K562 (cell line): ENCODE data around the gene ARFGAP1. TPM values are rescaled to one million over a fixed set of nuclear protein-coding genes. Genes with fewer than 3 reads are reported as not detected.

Experiments used
- ATAC-seq: fragments of 200-7000 bp; cut with Tn5 transposase; 3 replicates; pipeline ENCODE4 v1.9.1; 2020; ENCODE audit warnings: moderate library complexity
- BruUV-seq: library from RNA; stranded (reverse); fragments of 400-500 nt; replicated peaks from 2 replicates; lab custom pipeline; 2021; lab: Mats Ljungman, UMichigan
- CTCF ChIA-PET: fragments of 300-600 bp; formaldehyde crosslinking; extraction: SDS; loops from one replicate; lab custom pipeline; 2021; ENCODE audit warnings: low intra/inter-chr PET ratio; lab: Yijun Ruan, JAX
- POLR2A ChIA-PET: fragments of 300-600, 350-650 bp; sonication (Branson Sonifier 250); formaldehyde crosslinking; extraction: SDS; loops from one replicate; lab custom pipeline; 2021; ENCODE audit warnings: antibody characterized with exemption, inconsistent platforms; lab: Yijun Ruan, JAX
- DNase-seq, 4 experiments: peaks; one replicate each; pipeline versions ENCODE4 v3.0.0 to v3.0.0-alpha.2; 2011 to 2018; ENCODE audit warnings: low spot score in 3 of 4, mixed read lengths in 3 of 4; ENCODE audit errors: extremely low read depth in 1 of 4
- FAIRE-seq: peaks from 2 replicates; lab custom pipeline; 2011; peaks lifted over from hg19 to GRCh38; lab: Jason Lieb, UNC
- H2AFZ ChIP-seq: 2 replicates; pipeline ENCODE4 v1.6.0; 2011; ENCODE audit warnings: low read depth, low read length, control low read depth, inconsistent platforms
- H3K27ac ChIP-seq: fragments of 200-600 bp; 3 replicates; pipeline ENCODE4 v1.8.0; 2011; ENCODE audit warnings: low read depth, mild to moderate bottlenecking, control low read depth, inconsistent platforms, low read length, moderate library complexity, mixed read lengths; ENCODE audit errors: extremely low read depth
- H3K27me3 ChIP-seq, 2 experiments: fragments of 300-600 bp in 1 of 2; 2 replicates in 1 of 2; 3 replicates in 1 of 2; pipeline versions ENCODE4 v1.6.0 to v1.8.0; 2011; ENCODE audit warnings: inconsistent platforms in 2 of 2, low read length in 2 of 2, mild to moderate bottlenecking in 1 of 2, mixed read lengths in 1 of 2, moderate library complexity in 1 of 2; ENCODE audit not compliant: control insufficient read depth in 2 of 2, insufficient read depth in 2 of 2
- H3K36me3 ChIP-seq: fragments of 300-600 bp; 3 replicates; pipeline ENCODE4 v1.8.0; 2011; ENCODE audit warnings: mild to moderate bottlenecking, low read length, inconsistent platforms; ENCODE audit not compliant: control insufficient read depth, insufficient read depth
- H3K4me1 ChIP-seq, 2 experiments: fragments of 200-600 bp in 1 of 2; replicated peaks in 1 of 2; 2 replicates in 1 of 2; 3 replicates in 1 of 2; pipeline versions ENCODE4 v1.5.1 to v1.8.0; 2011; ENCODE audit warnings: inconsistent platforms in 2 of 2, low read length in 2 of 2, mild to moderate bottlenecking in 1 of 2, mixed read lengths in 1 of 2, moderate library complexity in 1 of 2; ENCODE audit not compliant: control insufficient read depth in 2 of 2, insufficient read depth in 2 of 2
- H3K4me2 ChIP-seq: 2 replicates; pipeline ENCODE4 v1.6.1; 2011; ENCODE audit warnings: low read length, control low read depth, inconsistent platforms, mixed read lengths; ENCODE audit not compliant: insufficient read depth
- H3K4me3 ChIP-seq: fragments of 200-600 bp; sonication (generic), shearing (Covaris generic); 2 replicates; pipeline ENCODE4 v1.5.1; 2016; ENCODE audit warnings: control low read depth, inconsistent platforms
- H3K79me2 ChIP-seq: fragments of 200-600 bp; 3 replicates; pipeline ENCODE4 v1.8.0; 2011; ENCODE audit warnings: low read length, inconsistent platforms; ENCODE audit not compliant: control insufficient read depth, insufficient read depth
- H3K9ac ChIP-seq, 2 experiments: 2 replicates each; pipeline versions ENCODE4 v1.6.0 to v1.6.1; 2011; ENCODE audit warnings: low read depth in 2 of 2, low read length in 2 of 2, control low read depth in 1 of 2, inconsistent platforms in 1 of 2, mild to moderate bottlenecking in 1 of 2, mixed read lengths in 1 of 2; ENCODE audit not compliant: insufficient read depth in 1 of 2
- H3K9me1 ChIP-seq: one replicate; pipeline ENCODE4 v1.6.0; 2011; ENCODE audit warnings: inconsistent platforms, mild to moderate bottlenecking, low read length, moderate library complexity; ENCODE audit not compliant: control insufficient read depth, insufficient read depth
- H3K9me3 ChIP-seq: replicated peaks from 2 replicates; pipeline ENCODE4 v1.5.1; 2011; ENCODE audit warnings: low read depth, low read length, inconsistent platforms; ENCODE audit not compliant: control insufficient read depth, insufficient read depth
- H4K20me1 ChIP-seq: replicated peaks from 2 replicates; pipeline ENCODE4 v1.6.1; 2011; ENCODE audit warnings: low read length, inconsistent platforms, mixed read lengths; ENCODE audit not compliant: control insufficient read depth, insufficient read depth
- E2F3 ChIP-seq: fragments of 250-450 bp; sonication (Bioruptor Pico); IDR thresholded peaks from 2 replicates; pipeline ENCODE4 v1.4.0; 2020; ENCODE audit warnings: mild to moderate bottlenecking
- ZNF551 ChIP-seq: fragments of 250-450 bp; sonication (Bioruptor Pico); IDR thresholded peaks from 2 replicates; pipeline ENCODE4 v1.5.0; 2021; ENCODE audit warnings: mild to moderate bottlenecking, moderate library complexity
- WGBS: fragments of 100-300 bp; shearing (Covaris generic); methylation state at CpG from one replicate; pipeline ENCODE4 v1.1.6; 2016; ENCODE audit warnings: low coverage, mixed read lengths; ENCODE audit not compliant: insufficient coverage; ENCODE audit errors: missing lambda C conversion rate; 5-methylcytosine and 5-hydroxymethylcytosine counted together
- in situ Hi-C: fragments of 300-500 bp; cut with MboI; formaldehyde crosslinking; loops from 4 replicates; pipeline ENCODE4 v1.15.0; 2018; ENCODE audit warnings: inconsistent platforms, mixed read lengths
- intact Hi-C: fragments of 100-400 bp; cut with micrococcal nuclease; formaldehyde crosslinking; loops from 2 replicates; pipeline ENCODE4 v1.14.2; 2022
- polyA plus RNA-seq, 8 experiments: library from polyadenylated mRNA; depleted of rRNA in 4 of 8; stranded (reverse) in 5 of 8; unstranded in 3 of 8; fragments of >200 nt; fragmentation: Nextera tagmentation in 2 of 8; fragmentation: Illumina TruSeq in 1 of 8; extraction: Ambion mirVana in 2 of 8; extraction: Trizol in 1 of 8; gene quantifications; 2 replicates each; pipeline versions ENCODE4 v1.2.1 to v1.2.3, GENCODE V29; 2011 to 2014; ENCODE audit warnings: inconsistent platforms in 1 of 8, missing spikeins in 1 of 8
- total RNA-seq, 7 experiments: library from RNA; depleted of rRNA in 6 of 7; stranded (reverse); fragments of >200 nt in 6 of 7; fragmentation: Illumina TruSeq in 2 of 7; extraction: Trizol in 2 of 7; gene quantifications; 2 replicates each; pipeline versions ENCODE4 v1.2.1 to v1.2.3, GENCODE V29; 2011 to 2021; ENCODE audit warnings: low replicate concordance in 1 of 7
- TF ChIP-seq, protein P1 (sequence below): fragments of 450-650 bp; formaldehyde crosslinking; IDR thresholded peaks from 2 replicates; pipeline ENCODE4 v1.4.0; 2020; ENCODE audit warnings: mild to moderate bottlenecking, moderate library complexity

Gene ARFGAP1
- total and polyA plus RNA-seq, 9 of the 15 experiments (the other 6 are each of a cell fraction or from before 2014, with no cell fraction given) = 0.53 to 102 (median 33.5) TPM

GRCh38 chr20:63242736-63243135 lies 29.9 kb upstream of the ARFGAP1 start:
- Histone ChIP-seq H3K4me3 (no peak overlapping the region), H3K4me2 (no peak overlapping the region), H4K20me1 (peaks cover 16% of the 10 kb centered on the region; the same call in 1 of the 2 replicates), H3K4me1 (peaks cover 0 to 43% of the 10 kb centered on the region in 2 experiments; a peak in 1 of 5 replicates), H3K36me3 (no peaks in the 10 kb centered on the region), H3K27ac (no peak overlapping the region), H3K27me3 (peaks cover 45 to 81% of the 10 kb centered on the region in 2 experiments; a peak in 4 of 5 replicates), H3K9ac (no peak overlapping the region), H3K9me1 (no peaks in the 10 kb centered on the region), H3K9me3 (no peaks in the 10 kb centered on the region), H3K79me2 (no peaks in the 10 kb centered on the region), H2AFZ (no peak overlapping the region)
- intact Hi-C loops (no loop called here), in situ Hi-C loops (no loop called here)
- FAIRE-seq (no peak), ATAC-seq (no peak), DNase-seq (no peak)
- ChIA-PET POLR2A (interaction anchor here (0.6 kb wide), 1 partner anchor 80 kb away, joined by 3 read pairs; no protein-coding TSS in a partner anchor), CTCF (no interaction called here)
- WGBS = 0% methylated on average over 4 of the region's 21 CpGs
- TF ChIP-seq, protein P1, sequence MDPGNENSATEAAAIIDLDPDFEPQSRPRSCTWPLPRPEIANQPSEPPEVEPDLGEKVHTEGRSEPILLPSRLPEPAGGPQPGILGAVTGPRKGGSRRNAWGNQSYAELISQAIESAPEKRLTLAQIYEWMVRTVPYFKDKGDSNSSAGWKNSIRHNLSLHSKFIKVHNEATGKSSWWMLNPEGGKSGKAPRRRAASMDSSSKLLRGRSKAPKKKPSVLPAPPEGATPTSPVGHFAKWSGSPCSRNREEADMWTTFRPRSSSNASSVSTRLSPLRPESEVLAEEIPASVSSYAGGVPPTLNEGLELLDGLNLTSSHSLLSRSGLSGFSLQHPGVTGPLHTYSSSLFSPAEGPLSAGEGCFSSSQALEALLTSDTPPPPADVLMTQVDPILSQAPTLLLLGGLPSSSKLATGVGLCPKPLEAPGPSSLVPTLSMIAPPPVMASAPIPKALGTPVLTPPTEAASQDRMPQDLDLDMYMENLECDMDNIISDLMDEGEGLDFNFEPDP (CRISPR knock-in tag) = no peak
- TF ChIP-seq E2F3 (CRISPR knock-in tag) (no peak), ZNF551 (CRISPR knock-in tag) (no peak)
- no TSS peak for BruUV-seq
